Stimulated activated CD8-positive, alpha-beta memory T cell treated with anti-CD3 and anti-CD28 coated beads, Interleukin-12 subunit alpha, Interleukin-12 subunit beta, amount 100 ng/mL, for 1 hour (primary cell): ENCODE data around the gene DNAJA4.
"Not testable (repeated sequence)": the region's sequence is repeated elsewhere in the genome, so short reads cannot be mapped to it uniquely, and the experiment has no call there.

Experiments
- DNase-seq: peaks from one replicate; pipeline ENCODE4 v3.0.0-alpha.2; 2020; ENCODE audit warnings: low read depth

The DNAJA4 gene

DNA sequence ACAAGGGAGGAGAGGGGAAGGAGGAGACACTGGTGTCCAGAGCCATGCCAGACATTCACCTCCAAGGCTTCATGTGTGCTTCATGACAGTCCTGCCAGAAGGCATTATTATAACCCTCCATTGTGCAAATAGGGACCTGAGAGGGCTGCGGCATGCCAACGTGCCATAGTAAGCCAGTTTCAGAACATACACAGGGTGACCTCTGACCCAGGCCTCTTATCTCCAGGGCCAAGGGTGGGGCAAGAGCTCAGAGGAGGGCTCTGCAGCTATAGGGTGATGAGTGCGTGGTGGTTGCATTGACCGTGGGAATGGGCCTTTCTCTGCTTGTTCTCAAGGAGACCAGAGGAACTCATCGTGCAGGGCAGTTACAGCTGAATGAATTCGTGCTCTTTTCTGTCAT is 20.3 kb upstream of the DNAJA4 start:
- no peak for DNase-seq

DNA sequence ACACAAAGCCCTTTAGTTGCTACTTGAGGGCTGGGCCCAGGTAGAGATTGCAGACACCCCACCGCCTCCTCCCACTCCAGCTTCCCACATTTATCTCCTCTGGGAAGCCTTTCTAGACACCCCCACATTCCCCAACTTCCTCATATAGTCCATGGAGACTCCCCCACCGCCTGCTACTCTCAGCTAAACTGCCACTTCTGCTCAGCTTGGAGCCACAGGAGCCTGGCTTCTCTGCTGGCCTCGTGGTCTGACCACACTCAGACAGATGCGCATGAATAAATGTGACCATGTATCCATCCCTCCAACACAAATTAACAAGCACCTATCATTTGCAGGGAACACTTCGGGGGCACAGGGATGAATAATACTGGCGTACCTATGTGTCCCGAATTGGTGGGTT is 19.5 kb upstream of the DNAJA4 start:
- DNase-seq: no peak

DNA sequence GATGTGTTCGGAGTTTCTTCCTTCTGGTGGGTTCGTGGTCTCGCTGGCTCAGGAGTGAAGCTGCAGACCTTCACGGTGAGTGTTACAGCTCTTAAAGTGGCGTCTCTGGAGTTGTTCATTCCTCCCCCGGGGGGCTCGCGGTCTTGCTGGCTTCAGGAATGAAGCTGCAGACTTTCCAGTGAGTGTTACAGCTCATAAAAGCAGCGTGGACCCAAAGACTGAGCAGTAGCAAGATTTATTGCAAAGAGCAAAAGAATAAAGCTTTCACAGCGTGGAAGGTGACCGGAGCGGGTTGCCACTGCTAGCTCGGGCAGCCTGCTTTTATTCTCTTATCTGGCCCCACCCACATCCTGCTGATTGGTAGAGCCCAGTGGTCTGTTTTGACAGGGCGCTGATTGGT is 19.0 kb upstream of the DNAJA4 start:
- not testable (repeated sequence) for DNase-seq

GRCh38 chr15:78245976-78246620 is 18.3 kb upstream of the DNAJA4 start:
- DNase-seq: not testable (repeated sequence)

GRCh38 chr15:78247911-78248310 is 16.5 kb upstream of the DNAJA4 start:
- no peak for DNase-seq

DNA sequence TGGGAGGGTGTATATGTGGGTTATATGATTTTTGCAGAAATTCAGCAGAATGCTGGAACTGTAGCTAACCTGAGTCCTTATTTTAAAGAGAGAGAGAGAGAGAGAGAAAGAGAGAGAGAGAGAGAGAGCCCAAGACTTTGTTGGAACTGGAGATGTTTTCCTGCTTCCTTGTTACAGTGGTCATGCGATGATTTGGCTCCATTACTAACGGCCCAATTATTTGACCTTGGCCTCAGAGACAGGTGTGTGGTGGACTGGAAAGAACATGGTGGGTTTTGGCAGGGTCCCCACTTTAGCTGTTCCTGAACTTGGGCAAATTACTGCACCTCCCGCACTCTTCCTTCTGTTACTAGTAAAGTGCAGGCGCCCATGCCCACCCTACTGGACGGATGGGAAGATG is 15.2 kb upstream of the DNAJA4 start:
- DNase-seq: no peak

GRCh38 chr15:78251136-78251535 is 13.2 kb upstream of the DNAJA4 start:
- no peak for DNase-seq

GRCh38 chr15:78255421-78256043 is 8.8 kb upstream of the DNAJA4 start:
- no peak for DNase-seq

GRCh38 chr15:78256044-78256437 is 8.3 kb upstream of the DNAJA4 start:
- no peak for DNase-seq

GRCh38 chr15:78257681-78258080 is 6.7 kb upstream of the DNAJA4 start:
- no peak for DNase-seq

GRCh38 chr15:78259232-78259631 is 5.1 kb upstream of the DNAJA4 start:
- DNase-seq: no peak

- DNase-seq: no peak
Measured at GRCh38 chr15:78260489-78260888, 3.9 kb upstream of the DNAJA4 start.

GRCh38 chr15:78261062-78261461 is 3.3 kb upstream of the DNAJA4 start:
- DNase-seq: no peak

GRCh38 chr15:78263351-78263781 is 996 bp upstream of the DNAJA4 start:
- no peak for DNase-seq

- no peak for DNase-seq
Measured at GRCh38 chr15:78263907-78264303, 457 bp upstream of the DNAJA4 start.

GRCh38 chr15:78265137-78265460 is 737 bp downstream of the DNAJA4 start:
- no peak for DNase-seq

DNA sequence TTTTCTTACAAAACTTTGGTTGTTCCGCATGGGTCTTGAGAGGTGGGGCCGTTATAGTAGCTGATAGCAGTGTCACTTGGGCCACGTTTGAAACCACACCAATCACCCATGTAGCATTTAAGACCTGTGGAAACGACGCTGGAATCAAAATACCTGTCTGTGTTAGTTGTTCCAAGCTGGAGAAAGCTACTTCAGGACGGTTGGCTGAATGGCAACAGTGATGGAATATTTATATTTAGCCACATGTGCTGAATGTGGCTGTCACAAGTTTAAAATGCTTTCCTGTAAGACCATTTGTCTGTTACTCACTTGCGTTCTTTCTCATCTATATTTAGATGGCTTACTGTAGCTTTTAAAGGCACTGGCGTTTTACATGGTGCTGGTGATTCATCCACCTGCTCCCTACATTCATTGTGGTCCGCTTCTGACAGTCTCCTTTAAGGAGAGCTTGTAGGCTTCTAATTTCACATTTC is 1.4 kb downstream of the DNAJA4 start:
- DNase-seq: no peak

DNA sequence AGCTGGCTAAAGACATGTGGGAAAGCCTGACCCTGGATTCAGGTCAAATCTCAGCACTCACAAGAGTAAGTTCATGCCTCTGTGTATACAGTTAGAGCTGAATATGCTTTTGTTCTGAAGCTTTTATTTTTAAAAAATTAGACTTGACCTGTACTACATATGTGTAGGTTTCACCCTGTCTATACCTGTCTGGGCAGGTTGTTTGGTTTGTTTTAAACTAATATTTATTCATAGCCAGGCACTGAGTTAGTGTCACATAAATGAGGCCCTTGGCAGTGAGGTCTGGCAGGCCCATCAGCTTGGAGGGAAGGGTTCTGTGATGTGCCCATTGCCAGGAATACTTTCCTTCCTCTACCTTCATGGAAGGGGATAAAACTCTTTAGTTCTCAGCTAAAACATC is 1.9 kb downstream of the DNAJA4 start:
- no peak for DNase-seq

- DNase-seq: no peak
Measured at GRCh38 chr15:78266806-78267205, 2.4 kb downstream of the DNAJA4 start.

- DNase-seq: no peak
Measured at GRCh38 chr15:78272316-78272715, 8.0 kb downstream of the DNAJA4 start.

DNA sequence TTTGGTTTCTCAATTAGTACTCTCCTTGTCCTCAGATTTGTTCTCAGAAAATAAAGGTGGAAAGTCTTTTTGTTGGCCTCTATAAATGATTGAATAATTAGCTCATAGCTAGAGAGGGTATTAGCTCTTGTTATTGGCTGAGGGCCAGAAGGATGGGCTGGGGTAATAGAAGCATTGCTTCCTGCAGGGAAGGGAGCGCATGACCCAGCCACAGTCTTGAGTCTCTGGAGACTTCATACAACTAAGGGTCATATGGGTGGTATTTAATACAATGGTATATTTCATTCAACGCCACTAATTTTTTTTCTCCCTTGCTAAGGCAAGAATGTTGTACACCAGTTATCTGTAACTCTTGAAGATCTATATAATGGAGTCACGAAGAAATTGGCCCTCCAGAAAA is 8.4 kb downstream of the DNAJA4 start:
- no peak for DNase-seq

- no peak for DNase-seq
Measured at GRCh38 chr15:78274994-78275393, 10.6 kb downstream of the DNAJA4 start.

DNA sequence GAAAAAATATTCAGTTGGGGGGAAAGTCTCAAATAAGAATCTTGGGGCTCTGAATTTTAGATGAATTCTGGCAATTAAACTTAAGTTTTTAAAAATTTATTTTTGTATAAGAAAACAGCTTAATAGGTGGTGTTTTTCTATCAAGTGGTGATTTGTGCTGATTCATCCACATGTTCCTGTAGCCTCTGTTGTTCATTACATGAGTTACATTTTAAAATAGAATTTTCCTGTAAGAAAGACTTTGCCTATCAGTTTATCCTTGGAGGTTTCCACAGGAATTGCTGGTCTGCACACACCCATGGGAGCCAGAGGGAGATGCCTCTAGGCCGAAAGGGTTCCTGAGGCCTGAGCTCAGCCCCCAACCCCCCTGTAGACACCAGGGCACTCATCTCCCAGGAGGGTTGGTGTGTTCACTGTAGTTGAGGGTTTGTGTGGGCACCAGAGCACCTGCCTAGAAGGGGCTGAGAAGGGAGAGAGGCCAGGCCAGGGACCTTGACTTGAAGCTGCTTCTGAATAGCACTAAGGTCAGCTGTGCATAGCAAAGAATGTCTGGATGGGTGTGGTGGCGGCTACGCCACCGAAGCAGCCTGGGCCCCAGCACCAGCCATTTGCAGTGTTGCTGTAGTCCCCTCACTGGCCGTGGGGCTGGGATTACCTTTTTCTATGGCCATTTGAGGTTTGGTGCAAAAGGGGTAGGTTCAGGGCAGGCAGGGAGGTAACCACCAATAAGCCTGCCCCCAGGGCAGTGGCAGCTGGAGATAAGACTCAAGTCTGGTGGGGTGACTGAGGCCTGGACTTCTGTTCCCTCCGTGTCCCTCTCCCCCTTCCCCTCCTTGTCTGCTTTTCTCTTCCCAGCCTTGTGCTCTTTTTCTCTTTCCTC is 11.9 kb downstream of the DNAJA4 start:
- DNase-seq: no peak
